ENCODE results near the gene PRDM16.

Gene PRDM16

DNA sequence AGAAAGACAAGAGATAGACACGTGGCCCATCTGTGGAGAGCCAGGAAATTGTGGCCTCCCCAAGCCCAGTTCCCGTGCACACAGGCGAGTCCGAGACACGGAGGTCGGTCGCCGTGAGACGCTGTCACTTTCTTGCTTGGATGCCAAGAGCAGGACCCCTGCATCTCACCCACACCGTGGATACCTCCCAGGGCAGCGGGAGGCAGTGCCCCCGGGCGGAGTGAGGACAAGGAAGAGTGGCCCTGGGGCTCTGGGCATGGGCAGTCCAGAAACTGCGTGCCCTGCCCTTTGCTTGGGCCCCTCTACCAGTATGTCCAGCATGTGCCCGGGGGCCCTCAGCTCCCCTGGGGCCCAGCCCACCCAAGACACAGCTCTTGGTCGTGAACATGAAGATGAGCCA, 360.8 kb downstream of the PRDM16 start:
- H3K27ac ChIP-seq, result no peak overlapping the region
- TF ChIP-seq ZFX (IDR thresholded peaks at IDR 0.05), result no peak
- TF ChIP-seq, protein P1, sequence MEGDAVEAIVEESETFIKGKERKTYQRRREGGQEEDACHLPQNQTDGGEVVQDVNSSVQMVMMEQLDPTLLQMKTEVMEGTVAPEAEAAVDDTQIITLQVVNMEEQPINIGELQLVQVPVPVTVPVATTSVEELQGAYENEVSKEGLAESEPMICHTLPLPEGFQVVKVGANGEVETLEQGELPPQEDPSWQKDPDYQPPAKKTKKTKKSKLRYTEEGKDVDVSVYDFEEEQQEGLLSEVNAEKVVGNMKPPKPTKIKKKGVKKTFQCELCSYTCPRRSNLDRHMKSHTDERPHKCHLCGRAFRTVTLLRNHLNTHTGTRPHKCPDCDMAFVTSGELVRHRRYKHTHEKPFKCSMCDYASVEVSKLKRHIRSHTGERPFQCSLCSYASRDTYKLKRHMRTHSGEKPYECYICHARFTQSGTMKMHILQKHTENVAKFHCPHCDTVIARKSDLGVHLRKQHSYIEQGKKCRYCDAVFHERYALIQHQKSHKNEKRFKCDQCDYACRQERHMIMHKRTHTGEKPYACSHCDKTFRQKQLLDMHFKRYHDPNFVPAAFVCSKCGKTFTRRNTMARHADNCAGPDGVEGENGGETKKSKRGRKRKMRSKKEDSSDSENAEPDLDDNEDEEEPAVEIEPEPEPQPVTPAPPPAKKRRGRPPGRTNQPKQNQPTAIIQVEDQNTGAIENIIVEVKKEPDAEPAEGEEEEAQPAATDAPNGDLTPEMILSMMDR (conservative IDR thresholded peaks at IDR 0.05), result no peak

DNA sequence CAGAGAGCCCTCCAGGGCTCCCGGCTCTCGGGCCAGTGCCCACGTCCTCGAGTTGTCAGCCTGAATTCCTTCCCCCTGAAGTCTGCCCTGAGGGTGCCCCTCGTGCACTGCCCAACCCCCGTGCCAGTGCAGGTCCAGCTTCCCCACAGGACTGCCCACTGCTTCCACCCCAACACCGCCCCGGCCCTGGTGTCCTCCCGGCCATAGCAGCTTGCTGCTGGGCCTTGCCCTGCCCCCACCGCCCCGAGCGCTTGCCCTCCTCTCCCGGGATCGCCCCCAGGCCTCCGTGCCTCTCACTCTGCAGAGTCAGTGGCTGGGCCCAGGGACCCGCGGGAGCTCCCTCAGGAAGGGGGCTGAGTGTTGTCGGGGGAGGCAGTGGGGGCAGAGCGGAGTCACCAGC, 361.4 kb downstream of the PRDM16 start:
- H3K27ac ChIP-seq, result no peak overlapping the region
- TF ChIP-seq, protein P1 (conservative IDR thresholded peaks at IDR 0.05), result no peak

- H3K27ac ChIP-seq, result no peak overlapping the region
- TF ChIP-seq ZFX (IDR thresholded peaks at IDR 0.05), result no peak
- TF ChIP-seq, protein P1 (conservative IDR thresholded peaks at IDR 0.05), result no peak
Measured at GRCh38 chr1:3430820-3431219, 361.8 kb downstream of the PRDM16 start.

DNA sequence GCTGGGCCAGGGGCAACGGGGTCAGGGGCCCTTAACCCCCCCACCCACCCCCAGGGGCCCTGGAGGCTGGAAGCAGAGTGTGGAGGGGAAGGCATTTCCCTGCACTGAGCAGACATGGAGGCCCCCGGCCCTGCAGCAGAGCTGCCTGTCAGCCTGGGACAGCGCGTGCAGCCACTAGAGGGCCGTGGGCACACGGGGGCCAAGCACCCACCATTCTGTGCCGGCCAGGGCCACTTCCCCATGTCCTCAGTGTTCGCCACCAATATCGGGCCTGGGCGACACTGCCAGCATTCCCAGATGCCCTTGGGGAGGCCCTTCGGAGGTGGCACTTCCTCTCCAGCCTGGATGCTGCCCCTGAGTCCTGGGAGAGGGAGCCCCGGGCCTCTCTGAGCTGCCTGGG, 362.3 kb downstream of the PRDM16 start:
- no peak overlapping the region for H3K27ac ChIP-seq
- TF ChIP-seq, protein P1 (conservative IDR thresholded peaks at IDR 0.05), result no peak; the same call in 1 of the 2 replicates
- TF ChIP-seq ZFX (IDR thresholded peaks at IDR 0.05), result no peak

GRCh38 chr1:3431686-3432085, 362.7 kb downstream of the PRDM16 start:
- no peak overlapping the region for H3K27ac ChIP-seq
- TF ChIP-seq ZFX (IDR thresholded peaks at IDR 0.05), result no peak
- TF ChIP-seq, protein P1 (conservative IDR thresholded peaks at IDR 0.05), result no peak

- H3K27ac ChIP-seq, result no peak overlapping the region
Measured at GRCh38 chr1:3432306-3432705, 363.3 kb downstream of the PRDM16 start.

GRCh38 chr1:3433076-3433475, 364.1 kb downstream of the PRDM16 start:
- TF ChIP-seq, protein P1 (conservative IDR thresholded peaks at IDR 0.05), result no peak
- TF ChIP-seq ZFX (IDR thresholded peaks at IDR 0.05), result no peak
- H3K27ac ChIP-seq, result no peak overlapping the region

More at GRCh38 chr1:3432306-3432705, 363.3 kb downstream of the PRDM16 start:
- no peak for TF ChIP-seq ZFX (IDR thresholded peaks at IDR 0.05)
- TF ChIP-seq, protein P1 (conservative IDR thresholded peaks at IDR 0.05), result no peak

Measured in C4-2B (cell line).